NCI-H774 (cell line): Measurements from ENCODE around the gene JPH2.
"Not testable (repeated sequence)": the region's sequence is repeated elsewhere in the genome, so short reads cannot be mapped to it uniquely, and the experiment has no call there.

Experiments used
- DNase-seq: peaks from one replicate; lab custom pipeline; 2025; lab: John Stamatoyannopoulos, UW

The JPH2 gene

DNA sequence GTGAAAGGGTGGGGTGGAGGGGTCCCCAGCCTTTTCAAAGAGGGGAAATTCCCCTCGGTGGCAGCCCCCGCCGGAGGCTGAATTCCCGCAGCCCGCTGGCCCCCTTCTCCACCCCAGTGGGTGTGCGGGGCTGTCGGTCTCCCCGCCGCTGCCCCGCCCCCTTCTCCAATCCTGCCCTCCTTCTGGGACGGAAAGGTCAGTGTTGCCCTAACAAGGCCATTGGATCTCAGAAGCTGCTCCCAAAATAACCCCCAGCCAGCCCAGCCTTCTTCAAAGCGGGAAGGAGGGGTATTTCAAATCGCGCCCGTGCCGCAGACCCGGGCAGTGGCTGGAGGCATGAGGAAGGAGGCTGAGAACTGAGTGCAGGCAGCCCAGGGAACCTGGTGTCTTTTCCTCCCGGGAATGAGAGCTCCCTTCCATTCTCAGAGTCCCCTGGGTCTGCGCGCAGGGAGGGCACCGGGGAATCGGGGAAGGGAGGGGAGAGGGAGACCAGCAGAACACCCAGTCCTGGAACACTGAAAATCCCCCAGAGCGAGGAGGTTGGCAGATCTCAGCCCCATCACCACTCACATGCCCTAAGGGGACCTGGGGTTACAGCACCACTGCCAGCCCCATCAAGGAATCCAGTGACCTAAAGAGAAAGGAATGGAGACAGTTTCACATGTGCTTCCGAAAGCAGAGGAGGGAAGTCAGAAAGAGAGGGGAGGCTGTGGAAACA lies at the start of gene JPH2:
Gene JPH2, minus strand, starts transcription at position 135 of the 718 bp plus-strand sequence. CDS start 483 bp downstream, outside the sequence.
- no peak for DNase-seq

DNA sequence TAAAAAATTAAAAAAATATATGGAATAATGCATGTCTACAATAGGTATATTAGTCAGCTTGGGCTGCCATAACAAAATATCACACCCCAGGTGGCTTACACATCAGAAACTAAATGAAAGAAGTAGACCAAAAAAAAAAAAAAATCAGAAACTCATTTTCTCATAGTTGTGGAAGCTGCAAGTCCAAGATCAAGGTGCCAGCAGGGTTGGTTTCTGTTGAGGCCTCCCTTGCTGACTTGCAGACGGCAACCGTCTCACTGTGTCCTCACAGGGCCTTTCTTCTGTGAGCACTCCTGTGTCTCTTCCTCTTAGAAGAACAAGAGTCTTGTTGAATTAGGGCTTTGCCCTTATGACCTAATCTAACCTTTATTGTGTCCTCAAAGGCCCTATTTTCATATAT lies 48.7 kb upstream of the JPH2 start:
- DNase-seq, result no peak

DNA sequence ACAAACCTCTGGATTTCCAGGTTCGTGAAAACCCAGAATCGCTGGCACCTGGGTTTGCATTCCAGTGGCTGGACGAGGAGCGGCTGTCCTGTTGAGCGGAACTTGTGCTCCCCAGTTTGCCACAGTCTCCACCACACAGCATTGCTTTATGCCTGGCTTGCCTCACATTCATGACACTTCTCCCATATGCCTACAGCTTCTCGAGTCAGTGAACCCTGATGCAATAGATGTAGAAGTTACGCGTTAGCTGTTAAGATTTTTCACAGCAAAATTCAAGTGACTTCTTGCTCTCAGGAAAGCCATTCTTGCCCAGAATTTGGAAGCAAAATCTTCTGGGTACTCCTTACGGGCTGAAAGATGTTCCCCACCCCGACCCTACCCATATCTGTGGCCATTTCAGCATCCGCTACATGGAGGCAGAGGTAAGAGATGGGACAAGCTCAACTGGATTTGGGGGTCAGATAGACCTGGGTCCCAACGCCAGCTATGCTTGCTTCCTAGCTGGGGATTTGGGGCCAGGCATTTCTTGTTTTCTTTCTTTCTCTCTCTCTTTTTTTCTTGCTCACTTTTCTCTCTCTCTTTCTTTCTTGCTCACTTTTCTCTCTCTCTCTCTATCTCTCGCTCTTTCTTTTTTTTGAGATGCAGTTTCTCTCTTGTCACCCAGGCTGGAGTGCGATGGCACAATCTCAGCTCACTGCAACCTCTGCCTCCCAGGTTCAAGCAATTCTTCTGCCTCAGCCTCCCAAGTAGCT lies 47.8 kb upstream of the JPH2 start:
- no peak for DNase-seq

DNA sequence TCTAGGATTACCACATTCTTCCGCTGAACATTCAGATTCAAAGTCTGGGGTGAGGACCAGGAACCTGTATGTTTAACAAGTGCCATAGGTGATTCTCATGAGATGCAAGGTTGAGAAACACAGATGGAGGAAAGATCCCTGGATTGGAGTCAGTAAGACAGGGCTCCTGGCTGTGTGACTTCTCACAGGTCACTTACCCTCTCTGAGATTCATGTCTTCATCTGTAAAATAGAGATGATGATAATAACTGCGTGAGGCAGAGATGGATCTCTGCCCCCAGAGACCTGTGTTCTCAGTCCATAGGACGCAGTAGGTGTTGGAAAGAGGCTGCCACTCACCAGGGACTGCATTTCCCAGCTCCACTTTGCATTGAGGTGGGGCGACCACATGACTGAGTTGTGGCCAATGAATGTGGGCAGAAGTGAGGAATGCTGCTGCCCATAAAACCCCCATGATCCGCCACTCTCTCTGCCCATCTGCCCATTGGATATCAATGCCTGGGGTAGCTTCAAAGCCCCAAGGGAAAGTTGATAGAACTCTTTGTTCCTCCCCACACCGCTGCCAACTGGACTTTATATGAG lies 46.5 kb upstream of the JPH2 start:
- no peak for DNase-seq

DNA sequence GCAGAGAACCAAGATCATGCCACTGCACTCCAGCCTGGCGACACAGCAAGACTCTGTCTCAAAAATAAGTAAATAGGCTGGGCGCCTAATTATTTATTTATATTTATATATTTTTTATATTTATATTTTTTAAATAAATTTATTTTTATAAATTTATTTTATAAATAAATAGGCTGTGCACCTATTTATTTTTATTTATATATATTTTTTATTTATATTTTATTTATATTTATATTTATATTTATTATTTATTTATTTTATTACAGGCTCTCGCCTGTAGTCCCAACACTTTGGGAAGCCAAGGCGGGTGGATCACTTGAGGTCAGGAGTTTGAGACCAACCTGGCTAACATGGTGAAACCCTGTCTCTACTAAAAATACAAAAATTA lies 45.5 kb upstream of the JPH2 start:
- not testable (repeated sequence) for DNase-seq

DNA sequence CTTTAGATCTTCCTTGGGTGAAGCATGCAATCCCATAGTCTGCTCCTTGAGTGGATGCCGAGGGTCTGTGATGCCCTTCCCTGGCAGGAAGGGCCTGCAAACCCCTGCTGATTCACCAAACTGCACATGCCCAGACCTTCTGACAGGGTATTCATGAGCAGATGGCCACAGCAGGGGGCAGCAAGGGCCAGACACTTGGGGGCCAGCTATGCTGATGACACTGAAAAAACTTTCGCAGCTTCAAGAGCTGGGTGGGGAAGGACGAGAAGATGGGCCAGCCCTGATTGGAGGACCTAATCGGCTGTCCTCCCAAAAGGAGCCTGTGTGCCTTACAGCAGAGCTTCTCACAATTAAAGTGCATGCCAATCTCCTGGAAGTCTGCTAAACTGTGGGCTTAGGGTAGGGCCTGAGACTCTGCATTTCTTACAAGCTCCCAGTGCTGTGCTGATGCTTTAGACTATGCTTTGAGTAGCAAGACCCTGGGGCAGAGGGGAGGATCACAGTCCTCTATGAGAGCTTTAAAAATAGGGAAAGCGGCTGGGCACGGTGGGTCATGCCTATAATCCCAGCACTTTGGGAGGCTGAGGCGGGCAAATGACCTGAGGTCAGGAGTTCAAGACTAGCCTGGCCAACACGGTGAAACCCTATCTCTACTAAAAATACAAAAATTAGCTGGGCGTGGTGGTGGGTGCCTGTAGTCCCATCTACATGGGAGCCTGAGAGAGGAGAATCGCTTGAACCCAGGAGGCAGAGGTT lies 44.9 kb upstream of the JPH2 start:
- no peak for DNase-seq

- DNase-seq, result no peak
Observed at GRCh38 chr20:44231193-44231592, 44.2 kb upstream of the JPH2 start.

- no peak for DNase-seq
Observed at GRCh38 chr20:44228465-44229258, 41.7 kb upstream of the JPH2 start.

DNA sequence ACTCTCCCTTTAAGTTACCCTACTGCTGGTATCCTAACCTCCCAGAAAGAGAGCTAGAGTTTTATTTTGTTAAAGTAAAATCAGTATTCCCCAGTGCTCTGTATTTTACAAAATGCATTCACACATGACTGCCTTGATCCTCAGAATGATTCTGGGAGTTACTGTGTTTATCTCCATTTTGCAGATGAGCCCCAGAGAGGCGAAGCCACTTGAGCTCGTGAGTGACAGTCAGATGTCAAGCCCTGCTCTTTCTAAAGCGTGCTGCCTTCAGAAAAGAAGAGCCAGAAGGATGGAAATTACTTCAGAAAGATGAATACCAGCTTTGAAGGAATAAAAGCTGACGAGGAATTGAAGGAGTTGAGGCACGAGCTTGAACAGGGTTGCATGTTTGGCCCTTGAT lies 37.6 kb upstream of the JPH2 start:
- DNase-seq, result no peak

- DNase-seq, result no peak
Observed at GRCh38 chr20:44223721-44224120, 36.7 kb upstream of the JPH2 start.

DNA sequence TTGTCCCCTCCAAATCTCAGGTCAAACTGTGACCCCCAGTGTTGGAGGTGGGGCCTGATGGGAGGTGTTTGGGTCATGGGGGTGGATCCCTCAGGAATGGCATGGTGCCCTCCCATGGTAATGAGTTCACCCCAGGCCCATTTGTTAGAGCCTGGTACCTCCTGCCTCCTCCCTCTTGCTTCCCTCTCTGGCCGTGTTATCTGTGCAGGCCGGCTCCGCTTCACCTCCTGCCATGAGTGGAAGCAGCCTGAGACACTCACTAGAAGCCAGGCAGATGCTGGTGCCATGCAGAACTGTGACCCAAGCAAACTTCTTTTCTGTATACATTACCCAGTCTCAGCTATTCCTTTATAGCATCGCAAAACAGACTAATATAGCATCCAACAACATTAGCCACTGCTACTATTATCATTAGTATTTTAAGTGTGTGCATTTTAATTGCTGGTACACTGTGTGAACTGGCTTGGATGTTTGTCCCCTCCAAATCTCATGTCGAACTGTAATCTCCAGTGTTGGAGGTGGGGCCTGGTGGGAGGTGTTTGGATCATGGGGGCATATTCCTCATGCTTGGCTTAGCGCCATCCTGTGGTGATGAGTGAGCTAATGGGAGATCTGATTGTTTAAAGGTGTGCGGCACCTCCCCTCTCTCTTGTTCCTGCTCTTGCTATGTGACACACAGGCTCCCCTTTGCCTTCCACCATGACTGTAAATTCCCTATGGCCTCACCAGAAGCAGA lies 35.8 kb upstream of the JPH2 start:
- no peak for DNase-seq

DNA sequence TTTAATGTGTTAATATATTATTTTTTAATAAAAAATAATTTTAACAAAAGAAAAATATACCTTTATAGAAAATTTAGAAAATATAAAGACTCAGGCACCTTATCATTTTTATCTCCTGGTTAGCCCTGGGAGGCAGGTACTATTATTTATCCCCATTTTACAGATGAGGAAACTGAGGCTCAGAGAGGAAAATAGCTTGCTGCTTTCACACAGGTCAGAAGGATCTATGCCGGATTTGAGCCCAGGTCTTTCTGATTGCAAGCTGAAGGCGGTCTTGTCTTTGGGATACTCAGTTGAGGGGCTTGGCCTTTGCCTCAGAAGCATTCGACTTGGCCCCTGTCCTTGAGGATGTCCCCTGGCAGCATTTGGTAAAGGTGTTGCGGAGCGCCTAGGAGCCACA lies 35.0 kb upstream of the JPH2 start:
- no peak for DNase-seq

DNA sequence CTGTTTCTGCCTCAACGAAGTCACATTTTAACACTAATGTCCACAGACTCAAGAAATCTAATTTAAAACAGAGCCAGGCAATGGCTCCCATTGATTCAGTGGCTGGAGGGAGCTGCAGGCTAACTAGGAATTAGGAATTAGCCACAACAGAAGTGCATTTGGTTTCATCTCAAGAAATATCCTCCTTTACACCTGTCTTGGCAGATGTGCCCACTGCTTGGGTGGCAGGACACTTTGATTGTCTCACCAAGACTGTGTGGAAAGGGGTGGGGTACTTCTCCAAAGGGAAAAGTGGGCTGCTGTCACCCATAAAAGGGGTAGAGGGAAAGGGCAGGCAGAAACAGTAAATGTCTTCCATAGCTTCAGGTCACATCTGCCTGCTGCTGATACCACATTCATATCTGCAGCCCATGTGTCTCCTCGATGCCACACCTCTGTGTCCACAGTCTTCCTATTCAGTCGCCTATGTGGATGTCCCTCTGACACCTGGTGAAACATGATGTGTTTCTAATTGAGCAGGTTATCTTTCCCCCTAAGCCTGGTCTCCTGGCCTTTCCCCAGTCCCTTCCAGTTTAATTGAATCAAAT lies 34.5 kb upstream of the JPH2 start:
- no peak for DNase-seq

- no peak for DNase-seq
Observed at GRCh38 chr20:44219791-44220190, 32.8 kb upstream of the JPH2 start.

GRCh38 chr20:44219170-44219730 lies 32.3 kb upstream of the JPH2 start:
- no peak for DNase-seq

- DNase-seq, result no peak
Observed at GRCh38 chr20:44218446-44218845, 31.5 kb upstream of the JPH2 start.

GRCh38 chr20:44217342-44218092 lies 30.5 kb upstream of the JPH2 start:
- peak; percentile 62 for DNase-seq

DNA sequence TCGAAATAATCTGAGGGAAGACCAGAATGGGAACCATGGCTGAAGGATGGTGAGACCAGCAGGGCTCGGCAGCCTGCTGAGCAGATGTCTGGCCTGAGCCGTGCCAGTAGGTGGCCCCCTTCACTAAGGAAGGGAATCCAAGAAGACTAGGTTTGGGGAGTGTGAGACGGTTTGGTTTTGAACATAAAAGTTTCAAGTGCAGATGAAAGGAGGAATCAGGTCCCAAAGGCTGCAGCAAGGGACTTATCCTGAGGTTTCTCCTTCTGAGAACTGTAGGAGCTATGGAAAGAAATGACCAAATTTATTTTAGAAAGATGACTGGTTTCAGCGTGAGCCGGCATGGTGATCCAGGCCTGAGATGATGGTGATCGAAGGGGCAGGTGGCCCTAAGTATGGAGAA lies 28.1 kb upstream of the JPH2 start:
- peak; percentile 12 for DNase-seq

DNA sequence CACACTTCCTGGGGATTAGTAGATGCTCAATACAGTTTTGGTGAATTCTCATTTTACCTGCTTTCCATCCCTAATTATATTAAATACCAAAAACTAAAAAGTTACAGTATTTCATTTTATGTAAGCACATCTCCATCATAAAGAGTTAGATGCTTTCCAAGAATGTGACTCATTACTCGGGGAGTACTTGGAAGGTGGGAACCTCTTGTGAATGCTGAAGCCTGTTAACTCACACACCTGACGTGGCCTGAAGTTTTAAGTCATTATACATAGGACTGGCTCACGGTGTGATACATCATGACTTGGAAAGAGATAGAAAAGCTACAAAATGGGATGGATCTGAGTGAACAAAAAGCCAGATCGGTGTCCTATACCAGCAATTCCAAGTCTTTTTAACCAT lies 25.8 kb upstream of the JPH2 start:
- DNase-seq, result no peak
